GM10847 (cell line): ENCODE data around the gene CD300E.

Experiments
- POLR2A ChIP-seq: IDR thresholded peaks from 2 replicates; pipeline ENCODE4 v1.6.1; 2011; ENCODE audit not compliant: insufficient read length; ENCODE audit errors: extremely low read depth

Gene CD300E

DNA sequence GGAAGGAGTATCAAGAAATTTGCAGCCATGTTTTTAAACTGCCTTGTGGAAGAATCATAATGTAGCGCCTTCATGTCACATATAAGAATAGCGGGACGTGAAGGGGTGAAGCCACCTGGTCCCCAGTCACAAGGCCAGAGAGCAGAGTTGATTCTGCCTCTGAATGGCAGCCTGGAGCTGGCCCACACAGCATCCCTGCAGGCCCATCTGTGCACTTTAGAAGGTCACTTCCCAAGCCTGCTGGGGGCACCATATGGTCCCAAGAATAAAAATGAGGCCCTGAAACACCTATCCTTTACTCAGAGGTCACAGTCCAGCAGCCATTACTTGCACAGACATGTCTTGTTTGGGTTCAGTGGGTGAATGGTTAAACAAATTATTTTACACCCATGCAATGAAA is 15.0 kb downstream of the CD300E start:
- TF ChIP-seq POLR2A, result no peak

DNA sequence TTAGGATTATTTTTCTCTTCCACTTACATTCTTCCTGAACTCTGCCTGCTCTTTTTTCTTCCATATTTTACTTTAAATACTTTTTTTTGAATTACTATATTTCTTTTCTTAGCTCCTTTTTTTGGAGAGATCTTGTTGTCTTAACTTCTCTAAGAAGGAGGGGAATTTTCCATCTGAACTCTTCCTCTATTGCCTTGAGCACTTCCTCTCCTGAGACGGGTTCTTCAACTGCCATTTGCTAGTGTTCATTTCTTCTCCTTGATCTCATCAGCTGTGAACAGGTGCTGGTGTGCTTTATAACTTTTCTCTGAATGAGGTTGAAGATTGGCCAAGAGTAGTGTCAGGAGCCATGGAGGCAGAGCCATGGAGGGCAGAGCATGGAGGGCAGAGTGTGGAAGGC is 16.3 kb downstream of the CD300E start:
- no peak for TF ChIP-seq POLR2A

DNA sequence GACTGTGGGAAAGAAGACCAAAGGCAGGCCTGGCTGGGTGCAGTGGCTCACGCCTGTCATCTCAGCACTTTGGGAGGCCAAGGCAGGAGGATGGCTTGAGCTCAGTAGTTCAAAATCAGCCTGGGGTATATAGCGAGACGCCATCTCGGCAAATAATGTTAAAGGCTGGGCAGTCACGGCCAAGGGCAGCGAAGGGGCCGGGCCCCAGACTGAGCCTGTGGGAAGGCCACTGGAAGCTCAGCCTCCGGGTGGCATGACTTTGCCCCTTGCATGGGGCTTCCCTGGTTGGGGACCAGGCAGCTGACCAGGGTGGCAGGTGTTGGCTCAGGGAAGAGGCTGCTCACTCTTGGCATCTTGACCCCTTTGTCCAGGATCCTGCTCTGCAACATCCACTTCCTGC is 17.5 kb downstream of the CD300E start:
- TF ChIP-seq POLR2A, result no peak

DNA sequence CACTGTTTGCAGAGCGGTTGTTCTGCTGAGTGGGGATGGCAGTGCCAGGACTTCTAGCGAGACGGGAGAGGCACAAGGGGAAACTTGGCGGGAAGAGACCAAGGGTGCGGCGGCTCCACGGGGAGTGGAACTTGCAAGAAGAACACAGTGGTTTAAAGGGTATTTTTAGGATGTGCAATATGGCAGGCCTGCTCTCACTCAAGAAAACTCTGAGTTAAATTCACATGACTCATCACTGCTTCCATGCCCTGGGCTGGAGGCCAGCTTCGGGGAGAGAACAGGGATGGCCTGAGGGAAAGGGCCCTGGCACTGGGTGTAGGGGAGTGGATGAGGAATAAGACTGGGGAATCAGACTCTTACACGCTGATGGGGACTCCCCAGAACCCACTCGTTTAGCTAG is 18.2 kb downstream of the CD300E start:
- TF ChIP-seq POLR2A, result no peak

- TF ChIP-seq POLR2A, result no peak
Observed at GRCh38 chr17:74604761-74605160, 18.8 kb downstream of the CD300E start.

DNA sequence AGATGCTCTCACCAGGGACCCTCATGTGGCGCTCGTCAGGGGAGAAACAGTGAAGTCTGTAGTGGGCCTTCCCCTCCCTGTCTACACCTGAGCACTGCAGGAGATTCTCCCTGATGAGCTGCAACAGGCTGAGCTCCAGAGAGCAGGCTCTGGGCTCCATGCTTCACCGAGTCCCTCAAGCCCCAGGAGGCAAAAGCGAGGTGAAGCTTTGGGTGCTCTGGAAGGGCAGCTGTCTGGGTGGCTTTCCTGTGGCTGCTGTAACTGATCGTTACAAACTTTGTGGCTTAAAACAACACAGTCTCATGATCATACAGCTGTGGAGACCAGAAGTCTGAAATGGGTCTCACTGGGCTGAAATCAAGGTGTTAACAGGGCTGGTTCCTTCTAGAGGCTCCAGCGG is 19.3 kb downstream of the CD300E start:
- TF ChIP-seq POLR2A, result no peak

GRCh38 chr17:74603746-74604145 is 19.8 kb downstream of the CD300E start:
- TF ChIP-seq POLR2A, result no peak

DNA sequence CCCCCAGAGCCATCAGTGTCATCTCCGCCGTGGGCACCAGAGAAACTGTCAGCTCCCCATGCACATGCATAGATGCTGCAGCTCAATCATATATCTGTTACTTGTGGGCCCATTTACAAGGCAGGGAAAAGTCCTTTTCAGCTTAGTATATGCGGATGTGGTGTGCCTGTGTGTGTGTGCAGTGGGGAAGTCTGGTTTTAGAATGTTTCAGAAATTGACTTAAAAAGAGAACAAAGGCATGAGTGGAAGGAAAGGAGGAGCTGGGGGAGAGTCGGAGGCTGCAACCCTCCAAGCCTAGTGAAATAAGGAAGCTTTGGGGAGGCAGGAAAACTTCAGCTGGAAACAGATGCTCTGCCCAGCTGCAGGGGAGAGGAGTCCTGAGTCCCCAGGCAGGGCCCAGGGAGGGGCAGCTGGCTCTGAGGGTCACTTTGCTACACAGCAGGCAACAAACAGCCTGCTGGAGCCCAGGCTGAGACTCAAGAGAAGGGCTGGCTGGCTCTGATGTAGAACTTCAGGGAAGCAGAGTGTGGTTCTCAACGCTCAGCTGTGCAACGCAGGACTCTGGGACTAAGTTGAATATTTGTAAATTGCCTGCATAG is 20.4 kb downstream of the CD300E start:
- TF ChIP-seq POLR2A, result no peak

GRCh38 chr17:74601944-74602572 is 21.5 kb downstream of the CD300E start:
- TF ChIP-seq POLR2A, result no peak

- no peak for TF ChIP-seq POLR2A
Observed at GRCh38 chr17:74599448-74599939, 24.0 kb downstream of the CD300E start.

GRCh38 chr17:74599023-74599399 is 24.5 kb downstream of the CD300E start:
- TF ChIP-seq POLR2A, result no peak

- no peak for TF ChIP-seq POLR2A
Observed at GRCh38 chr17:74598346-74599022, 25.1 kb downstream of the CD300E start.

DNA sequence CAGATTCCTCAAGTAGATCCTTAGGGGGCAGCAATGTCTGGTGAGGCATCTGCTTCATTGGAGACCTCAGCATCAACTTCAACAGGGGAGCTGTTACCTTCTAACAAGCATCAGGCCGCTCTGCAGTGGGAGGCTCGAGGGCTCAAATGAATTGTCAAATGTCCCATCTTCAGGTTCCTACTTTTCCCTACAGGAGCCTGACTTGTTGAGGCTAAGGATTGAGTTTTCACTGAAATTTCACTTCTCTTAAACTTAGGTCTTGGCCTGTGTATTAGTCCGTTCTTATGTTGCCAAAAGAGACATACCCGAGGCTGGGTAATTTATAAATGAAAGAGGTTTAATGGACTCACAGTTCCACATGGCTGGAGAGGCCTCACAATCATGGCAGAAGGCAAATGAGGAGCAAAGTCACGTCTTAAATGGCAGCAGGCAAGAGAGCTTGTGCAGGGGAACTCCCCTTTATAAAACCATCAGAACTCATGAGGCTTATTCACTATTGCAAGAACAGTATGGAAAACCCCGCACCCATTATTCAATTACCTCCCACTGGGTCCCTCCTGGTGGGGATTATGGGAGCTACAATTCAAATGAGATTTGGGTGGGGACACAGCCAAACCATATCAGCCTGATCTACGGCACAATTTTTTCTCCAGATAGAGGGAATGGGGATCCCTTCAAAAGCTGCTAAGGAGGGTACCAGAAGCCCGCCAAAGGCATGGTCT is 26.3 kb downstream of the CD300E start:
- TF ChIP-seq POLR2A, result no peak

- TF ChIP-seq POLR2A, result no peak
Observed at GRCh38 chr17:74595037-74595750, 28.3 kb downstream of the CD300E start.
